Upper lobe of left lung (tissue), 6 donors: ENCODE measurements around the gene PYGL. TPM values are rescaled to one million over a fixed set of nuclear protein-coding genes. Genes with fewer than 3 reads are reported as not detected.
"Not testable (repeated sequence)": the region's sequence is repeated elsewhere in the genome, so short reads cannot be mapped to it uniquely, and the experiment has no call there.

Experiments used
- ATAC-seq, 2 donors: fragments of 200-7000 bp; cut with Tn5 transposase; one replicate each; pipeline ENCODE4 v1.9.1; 2022; ENCODE audit warnings: mild to moderate bottlenecking in 2 of 2, moderate library complexity in 2 of 2; ENCODE audit not compliant: low FRiP score in 2 of 2
- DNase-seq, 2 donors: peaks; one replicate each; pipeline ENCODE4 v3.0.0-alpha.2; 2019 to 2020
- H3K27ac ChIP-seq, 4 donors: fragments of 200-600 bp; sonication (generic); one replicate each; pipeline ENCODE4 v1.5.1; 2016 to 2019
- H3K27me3 ChIP-seq, 4 donors: fragments of 200-600 bp; sonication (generic); one replicate each; pipeline ENCODE4 v1.5.1; 2017 to 2019
- H3K36me3 ChIP-seq, 4 donors: fragments of 200-600 bp; sonication (generic); one replicate each; pipeline ENCODE4 v1.5.1; 2016 to 2019
- H3K4me1 ChIP-seq, 4 donors: fragments of 200-600 bp; sonication (generic); one replicate each; pipeline ENCODE4 v1.5.1; 2018 to 2019
- H3K4me3 ChIP-seq, 4 donors: fragments of 200-600 bp; sonication (generic); one replicate each; pipeline ENCODE4 v1.5.1; 2017 to 2019; ENCODE audit warnings: mild to moderate bottlenecking in 2 of 4, moderate library complexity in 1 of 4
- H3K9me3 ChIP-seq, 4 donors: fragments of 200-600 bp; sonication (generic); one replicate each; pipeline ENCODE4 v1.5.1; 2018 to 2019
- EP300 ChIP-seq, 4 donors: sonication (generic); formaldehyde crosslinking; IDR thresholded peaks; one replicate each; pipeline ENCODE4 v1.5.1; 2017; ENCODE audit warnings: antibody characterized with exemption in 4 of 4, control low read depth in 2 of 4
- POLR2A ChIP-seq, 4 donors: fragments of 450-650 bp; IDR thresholded peaks; one replicate each; pipeline ENCODE4 v1.5.1; 2016 to 2017; ENCODE audit warnings: antibody characterized with exemption in 4 of 4, mild to moderate bottlenecking in 2 of 4
- POLR2AphosphoS5 ChIP-seq, 2 donors: sonication (generic); formaldehyde crosslinking; IDR thresholded peaks; one replicate each; pipeline ENCODE4 v1.5.1; 2017; ENCODE audit warnings: antibody characterized with exemption in 2 of 2
- WGBS, 2 donors: methylation state at CpG; one replicate each; pipeline ENCODE4 v1.1.5; 2017 to 2018; 5-methylcytosine and 5-hydroxymethylcytosine counted together
- total RNA-seq, 6 donors: library from RNA; depleted of rRNA in 4 of 6; stranded (reverse); fragments of >200 nt in 4 of 6; gene quantifications; one replicate each; pipeline versions ENCODE4 v1.1.0 to v1.2.1, GENCODE V29; 2016 to 2021
- TF ChIP-seq, protein P1 (sequence below), 6 experiments: fragments of 450-650 bp in 4 of 6; fragments of 200-600 bp in 2 of 6; sonication (generic) in 2 of 6; IDR thresholded peaks; one replicate each; pipeline ENCODE4 v1.5.1; 2016 to 2019; ENCODE audit warnings: antibody characterized with exemption in 6 of 6
- donor health status: DM: no; HTN: no; CAD: no; lungs with moderate emphysema.
- donor health status: DM: no; HTN: yes; CAD: no; lungs with severe emphysema.

The PYGL gene
- total RNA-seq, 6 donors from 2014 or later, result 33.6 to 73.2 (median 55.9) TPM

- Histone ChIP-seq H3K9me3 (no peaks in the 10 kb centered on the region), H3K36me3 (peaks cover 0 to 25% (median 5%) of the 10 kb centered on the region in 4 donors), H3K4me1 (peaks cover 0 to 3% (median 0%) of the 10 kb centered on the region in 4 donors), H3K27ac (no peak overlapping the region), H3K4me3 (no peak overlapping the region), H3K27me3 (no peaks in the 10 kb centered on the region)
- ATAC-seq (no peak), DNase-seq (no peak)
- 61 to 62% methylated on average over 6 of the region's 6 CpGs for WGBS, 2 donors
- TF ChIP-seq POLR2A (IDR thresholded peaks at IDR 0.05) (no peak), POLR2AphosphoS5 (IDR thresholded peaks at IDR 0.05) (no peak), EP300 (IDR thresholded peaks at IDR 0.05) (no peak)
- TF ChIP-seq, protein P1, sequence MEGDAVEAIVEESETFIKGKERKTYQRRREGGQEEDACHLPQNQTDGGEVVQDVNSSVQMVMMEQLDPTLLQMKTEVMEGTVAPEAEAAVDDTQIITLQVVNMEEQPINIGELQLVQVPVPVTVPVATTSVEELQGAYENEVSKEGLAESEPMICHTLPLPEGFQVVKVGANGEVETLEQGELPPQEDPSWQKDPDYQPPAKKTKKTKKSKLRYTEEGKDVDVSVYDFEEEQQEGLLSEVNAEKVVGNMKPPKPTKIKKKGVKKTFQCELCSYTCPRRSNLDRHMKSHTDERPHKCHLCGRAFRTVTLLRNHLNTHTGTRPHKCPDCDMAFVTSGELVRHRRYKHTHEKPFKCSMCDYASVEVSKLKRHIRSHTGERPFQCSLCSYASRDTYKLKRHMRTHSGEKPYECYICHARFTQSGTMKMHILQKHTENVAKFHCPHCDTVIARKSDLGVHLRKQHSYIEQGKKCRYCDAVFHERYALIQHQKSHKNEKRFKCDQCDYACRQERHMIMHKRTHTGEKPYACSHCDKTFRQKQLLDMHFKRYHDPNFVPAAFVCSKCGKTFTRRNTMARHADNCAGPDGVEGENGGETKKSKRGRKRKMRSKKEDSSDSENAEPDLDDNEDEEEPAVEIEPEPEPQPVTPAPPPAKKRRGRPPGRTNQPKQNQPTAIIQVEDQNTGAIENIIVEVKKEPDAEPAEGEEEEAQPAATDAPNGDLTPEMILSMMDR (IDR thresholded peaks at IDR 0.05), result no peak
Measured at GRCh38 chr14:50924236-50924635, 20.0 kb downstream of the PYGL start.

- TF ChIP-seq EP300 (IDR thresholded peaks at IDR 0.05) (no peak), POLR2AphosphoS5 (IDR thresholded peaks at IDR 0.05) (no peak), POLR2A (IDR thresholded peaks at IDR 0.05) (no peak)
- TF ChIP-seq, protein P1 (IDR thresholded peaks at IDR 0.05), result no peak
- no peak for DNase-seq
- peaks cover 0 to 18% (median 5%) of the 10 kb centered on the region in 4 donors for H3K36me3 ChIP-seq
- H3K4me1 ChIP-seq, result peaks cover 0 to 2% (median 0%) of the 10 kb centered on the region in 4 donors
- WGBS, 2 donors, result 83 to 85% methylated on average over 2 of the region's 2 CpGs
- ATAC-seq, result no peak
- H3K27me3 ChIP-seq, result no peaks in the 10 kb centered on the region
- no peaks in the 10 kb centered on the region for H3K9me3 ChIP-seq
- H3K4me3 ChIP-seq, result no peak overlapping the region
- no peak overlapping the region for H3K27ac ChIP-seq
Measured at GRCh38 chr14:50922803-50923202, 21.5 kb downstream of the PYGL start.

- WGBS, 2 donors, result 84 to 93% methylated on average over 9 of the region's 9 CpGs
- ATAC-seq (no peak), DNase-seq (no peak)
- Histone ChIP-seq H3K36me3 (peaks cover 0 to 38% (median 19%) of the 10 kb centered on the region in 4 donors), H3K4me1 (no peaks in the 10 kb centered on the region), H3K27ac (no peak overlapping the region), H3K4me3 (no peak overlapping the region), H3K27me3 (no peaks in the 10 kb centered on the region), H3K9me3 (no peaks in the 10 kb centered on the region)
- no peak for TF ChIP-seq POLR2A (IDR thresholded peaks at IDR 0.05)
- TF ChIP-seq EP300 (IDR thresholded peaks at IDR 0.05), result no peak
- no peak for TF ChIP-seq POLR2AphosphoS5 (IDR thresholded peaks at IDR 0.05)
Measured at GRCh38 chr14:50920482-50921230, 23.6 kb downstream of the PYGL start.

DNA sequence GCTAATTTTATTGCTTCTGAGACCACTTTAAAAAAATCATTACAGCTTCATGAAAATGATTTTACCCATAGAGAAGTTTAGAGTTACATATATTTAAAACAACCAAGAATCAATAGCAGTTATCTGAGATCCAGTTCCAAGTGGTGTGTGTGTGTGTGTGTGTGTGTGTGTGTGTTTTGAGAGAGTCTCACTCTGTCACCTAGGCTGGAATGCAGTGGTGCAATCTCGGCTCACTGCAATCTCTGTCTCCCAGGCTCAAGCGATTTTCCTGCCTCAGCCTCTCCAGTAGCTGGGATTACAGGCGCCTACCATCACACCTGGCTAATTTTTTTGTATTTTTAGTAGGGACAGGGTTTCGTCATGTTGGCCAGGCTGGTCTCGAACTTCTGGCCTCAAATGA is 24.8 kb downstream of the PYGL start:
- not testable (repeated sequence) for ATAC-seq, H3K4me1 ChIP-seq, H3K27ac ChIP-seq, H3K4me3 ChIP-seq, H3K9me3 ChIP-seq, H3K27me3 ChIP-seq, DNase-seq
- 82 to 85% methylated on average over 5 of the region's 5 CpGs for WGBS, 2 donors
- H3K36me3 ChIP-seq, result peaks cover under 1 to 47% (median 23%) of the 10 kb centered on the region in 4 donors

DNA sequence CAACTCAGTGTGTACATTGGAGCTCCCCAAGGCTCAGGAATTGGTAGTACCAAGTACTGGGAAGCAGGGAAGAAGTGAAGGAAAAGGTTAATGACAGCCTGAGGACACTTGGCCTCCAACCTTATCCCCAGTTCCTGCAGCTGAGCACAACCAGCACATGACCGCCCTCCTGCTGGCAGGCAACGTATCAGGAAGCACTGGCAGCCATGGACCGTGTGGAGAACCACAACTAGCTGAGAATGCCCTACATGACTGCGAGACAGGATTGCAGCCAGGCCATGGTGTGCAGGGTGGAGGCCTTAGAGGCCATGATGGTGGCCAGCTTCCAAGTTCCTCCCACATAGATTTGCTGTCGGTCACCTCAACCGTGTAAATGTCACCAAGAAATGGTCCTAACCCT is 26.8 kb downstream of the PYGL start:
- ATAC-seq, result no peak
- Histone ChIP-seq H3K36me3 (peaks cover 2 to 57% (median 28%) of the 10 kb centered on the region in 4 donors), H3K27me3 (no peaks in the 10 kb centered on the region), H3K4me1 (no peaks in the 10 kb centered on the region), H3K4me3 (no peak overlapping the region), H3K9me3 (no peaks in the 10 kb centered on the region), H3K27ac (no peak overlapping the region)
- 88% methylated on average over 6 of the region's 6 CpGs for WGBS, 2 donors
- no peak for DNase-seq
- no peak for TF ChIP-seq POLR2AphosphoS5 (IDR thresholded peaks at IDR 0.05)
- no peak for TF ChIP-seq POLR2A (IDR thresholded peaks at IDR 0.05)
- TF ChIP-seq, protein P1 (IDR thresholded peaks at IDR 0.05), result no peak
- TF ChIP-seq EP300 (IDR thresholded peaks at IDR 0.05), result no peak
